WTC11 (cell line): ENCODE data around the gene C1orf232. TPM values are rescaled to one million over a fixed set of nuclear protein-coding genes. Genes with fewer than 3 reads are reported as not detected.

Source experiments
- ATAC-seq: fragments of 200-7000 bp; cut with Tn5 transposase; 2 replicates; pipeline ENCODE4 v1.10.0; 2021; ENCODE audit warnings: mild to moderate bottlenecking, moderate library complexity
- CTCF ChIA-PET: fragments of 300-600 bp; sonication (Branson Sonifier 250); formaldehyde crosslinking; loops from one replicate; lab custom pipeline; 2021; ENCODE audit warnings: antibody characterized with exemption; lab: Charles Lee
- POLR2A ChIA-PET: fragments of 350-600 bp; sonication (Branson Sonifier 250); formaldehyde crosslinking; loops from one replicate; lab custom pipeline; 2021; ENCODE audit warnings: antibody characterized with exemption; lab: Charles Lee
- DNase-seq: peaks from one replicate; pipeline ENCODE4 v3.0.0; 2021; ENCODE audit warnings: low spot score
- H3K27ac Mint-ChIP-seq: 2 replicates; pipeline ENCODE4 v1.8.0; 2021; ENCODE audit warnings: mixed read lengths
- H3K27me3 Mint-ChIP-seq: 2 replicates; pipeline ENCODE4 v1.8.0; 2021; ENCODE audit warnings: low read depth, mild to moderate bottlenecking, moderate library complexity, mixed read lengths
- H3K36me3 Mint-ChIP-seq: 2 replicates; pipeline ENCODE4 v1.8.0; 2021; ENCODE audit warnings: mixed read lengths
- H3K4me1 Mint-ChIP-seq: 2 replicates; pipeline ENCODE4 v1.8.0; 2022; ENCODE audit warnings: mixed read lengths
- H3K4me3 Mint-ChIP-seq: 2 replicates; pipeline ENCODE4 v1.8.0; 2021; ENCODE audit warnings: mild to moderate bottlenecking, moderate library complexity, mixed read lengths
- H3K9me3 Mint-ChIP-seq: 2 replicates; pipeline ENCODE4 v1.8.0; 2021; ENCODE audit warnings: mixed read lengths
- ARID4B ChIP-seq: sonication (generic); formaldehyde crosslinking; IDR thresholded peaks from 2 replicates; pipeline ENCODE4 v1.8.0; 2023; ENCODE audit warnings: missing genetic modification reagents, mild to moderate bottlenecking, borderline replicate concordance
- CDX4 ChIP-seq: fragments of 250-450 bp; sonication (Bioruptor Pico); IDR thresholded peaks from 2 replicates; pipeline ENCODE4 v1.9.0; 2021; ENCODE audit warnings: moderate library complexity, mild to moderate bottlenecking, inconsistent platforms, borderline replicate concordance
- E2F1 ChIP-seq: sonication (generic); formaldehyde crosslinking; IDR thresholded peaks from 2 replicates; pipeline ENCODE4 v1.8.0; 2022; ENCODE audit warnings: mild to moderate bottlenecking, missing genetic modification reagents
- ELF4 ChIP-seq: sonication (generic); formaldehyde crosslinking; IDR thresholded peaks from 2 replicates; pipeline ENCODE4 v1.8.1; 2022; ENCODE audit warnings: low read depth, mild to moderate bottlenecking, moderate library complexity, missing genetic modification reagents
- FOXK1 ChIP-seq: sonication (generic); formaldehyde crosslinking; IDR thresholded peaks from 2 replicates; pipeline ENCODE4 v1.8.0; 2022; ENCODE audit warnings: mild to moderate bottlenecking, moderate library complexity, missing genetic modification reagents
- HMGA2 ChIP-seq: fragments of 250-450 bp; sonication (Bioruptor Pico); IDR thresholded peaks from 2 replicates; pipeline ENCODE4 v1.4.0; 2021; ENCODE audit warnings: mild to moderate bottlenecking, moderate library complexity
- NFATC4 ChIP-seq: fragments of 250-450 bp; sonication (Bioruptor Pico); IDR thresholded peaks from 2 replicates; pipeline ENCODE4 v1.9.0; 2021; ENCODE audit warnings: mild to moderate bottlenecking
- PREB ChIP-seq: sonication (generic); formaldehyde crosslinking; IDR thresholded peaks from 2 replicates; pipeline ENCODE4 v1.8.1; 2022; ENCODE audit warnings: mild to moderate bottlenecking, missing genetic modification reagents, moderate library complexity, borderline replicate concordance
- PRRX2 ChIP-seq: fragments of 250-450 bp; sonication (Bioruptor Pico); IDR thresholded peaks from 2 replicates; pipeline ENCODE4 v1.8.0; 2021; ENCODE audit warnings: mild to moderate bottlenecking
- SMAD4 ChIP-seq: sonication (generic); formaldehyde crosslinking; IDR thresholded peaks from 2 replicates; pipeline ENCODE4 v1.8.0; 2022; ENCODE audit warnings: mild to moderate bottlenecking, missing genetic modification reagents
- SOX15 ChIP-seq: fragments of 250-450 bp; sonication (Bioruptor Pico); IDR thresholded peaks from 2 replicates; pipeline ENCODE4 v1.9.0; 2021; ENCODE audit warnings: mild to moderate bottlenecking
- TEAD1 ChIP-seq: sonication (generic); formaldehyde crosslinking; IDR thresholded peaks from 2 replicates; pipeline ENCODE4 v1.8.0; 2022; ENCODE audit warnings: mild to moderate bottlenecking, missing genetic modification reagents
- TP53 ChIP-seq: sonication (generic); formaldehyde crosslinking; IDR thresholded peaks from 2 replicates; pipeline ENCODE4 v1.8.1; 2023; ENCODE audit warnings: mild to moderate bottlenecking, missing genetic modification reagents
- ZBTB21 ChIP-seq: sonication (generic); formaldehyde crosslinking; IDR thresholded peaks from 2 replicates; pipeline ENCODE4 v1.8.1; 2023; ENCODE audit warnings: mild to moderate bottlenecking, missing genetic modification reagents, borderline replicate concordance
- ZNF232 ChIP-seq: sonication (generic); formaldehyde crosslinking; IDR thresholded peaks from 2 replicates; pipeline ENCODE4 v1.8.0; 2022; ENCODE audit warnings: mild to moderate bottlenecking, missing genetic modification reagents
- total RNA-seq: library from RNA; stranded (reverse); gene quantifications from 3 replicates; pipeline ENCODE4 v1.2.3, GENCODE V29; 2021

The C1orf232 gene
- total RNA-seq, 1 experiment from 2014 or later, result not detected

- TF ChIP-seq CDX4 (CRISPR knock-in tag), result no peak
- TF ChIP-seq PREB (CRISPR knock-in tag), result no peak
- TF ChIP-seq PRRX2, result no peak
- no peak for TF ChIP-seq ZBTB21
- TF ChIP-seq E2F1 (CRISPR knock-in tag), result no peak
- TF ChIP-seq, all 79 proteins: peak for 0
Measured at GRCh38 chr1:26187882-26188281, 19.1 kb upstream of the C1orf232 start (continued).

GRCh38 chr1:26184883-26185282 lies 16.1 kb upstream of the C1orf232 start:
- Mint-ChIP-seq H3K4me3 (no peak overlapping the region), H3K27ac (no peak overlapping the region), H3K9me3 (no peaks in the 10 kb centered on the region), H3K36me3 (peaks cover 5% of the 10 kb centered on the region; the same call in 1 of the 2 replicates), H3K4me1 (peaks cover under 1% of the 10 kb centered on the region), H3K27me3 (no peaks in the 10 kb centered on the region)
- TF ChIP-seq FOXK1 (CRISPR knock-in tag), result no peak
- TF ChIP-seq ELF4 (CRISPR knock-in tag), result no peak
- no peak for TF ChIP-seq SMAD4 (CRISPR knock-in tag)
- no peak for TF ChIP-seq ARID4B (CRISPR knock-in tag)
- TF ChIP-seq ZNF232 (CRISPR knock-in tag), result no peak
- no peak for TF ChIP-seq NFATC4 (CRISPR knock-in tag)
- no peak for TF ChIP-seq TP53 (CRISPR knock-in tag)
- no peak for TF ChIP-seq TEAD1
- no peak for DNase-seq
- ChIA-PET CTCF (interaction anchor here (2.2 kb wide), 1 partner anchor 15 kb away, joined by 7 read pairs; the partner anchor contains the start of gene ZNF593), POLR2A (interaction anchor here (0.6 kb wide), 1 partner anchor 49 kb away, joined by 3 read pairs; the partner anchor contains the start of gene CEP85)
- ATAC-seq, result no peak

- no peak overlapping the region for H3K27ac Mint-ChIP-seq
- 0 out of 2 replicates have a peak, but pooled peaks cover 5% of the 10 kb centered on the region for H3K36me3 Mint-ChIP-seq
- H3K9me3 Mint-ChIP-seq, result no peaks in the 10 kb centered on the region
- no peak overlapping the region for H3K4me3 Mint-ChIP-seq
- TF ChIP-seq SOX15 (CRISPR knock-in tag) (no peak), HMGA2 (CRISPR knock-in tag) (no peak)
- ChIA-PET CTCF (interaction anchor here (1.2 to 2.2 kb wide), 2 partner anchors 14 to 50 kb away, joined by 6 to 7 read pairs; partner anchors contain the start of genes CEP85 and ZNF593), POLR2A (no interaction called here)
- DNase-seq, result no peak
- ATAC-seq, result no peak
- H3K4me1 Mint-ChIP-seq, result no peaks in the 10 kb centered on the region
- no peaks in the 10 kb centered on the region for H3K27me3 Mint-ChIP-seq
Measured at GRCh38 chr1:26184086-26184485, 15.3 kb upstream of the C1orf232 start.
